NCI-H187 treated with DMSO at 0.1 percent for 48 hours (cell line): Measurements from ENCODE around the gene RAB8A.
"Not testable (repeated sequence)": the region's sequence is repeated elsewhere in the genome, so short reads cannot be mapped to it uniquely, and the experiment has no call there.

Source experiments
- DNase-seq: peaks from one replicate; lab custom pipeline; 2025; lab: John Stamatoyannopoulos, UW

Gene RAB8A

DNA sequence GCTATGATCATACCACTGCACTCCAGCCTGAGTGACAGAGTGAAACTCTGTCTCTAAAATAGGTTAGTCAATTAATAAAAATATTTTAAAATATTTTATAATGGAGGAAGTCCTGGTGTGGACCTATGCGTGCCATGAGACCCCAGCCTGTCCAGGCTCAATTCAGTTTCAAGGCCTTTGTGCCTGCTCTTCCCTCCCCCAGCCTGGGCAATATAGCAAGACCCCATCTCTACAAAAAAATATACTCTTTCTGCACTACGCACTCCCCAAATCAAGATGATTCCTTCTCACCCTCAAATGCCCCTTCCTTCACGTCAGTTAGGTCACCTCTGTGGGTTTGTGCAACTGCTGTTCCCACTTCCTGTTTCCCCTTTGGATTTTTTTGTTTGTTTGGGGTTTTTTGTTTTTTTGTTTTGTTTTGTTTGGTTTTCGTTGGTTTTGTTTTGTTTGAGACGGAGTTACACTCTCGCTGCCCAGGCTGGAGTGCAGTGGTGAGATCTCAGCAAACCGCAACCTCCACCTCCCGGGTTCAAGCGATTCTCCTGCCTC is 30.4 kb downstream of the RAB8A start:
- DNase-seq: no peak

DNA sequence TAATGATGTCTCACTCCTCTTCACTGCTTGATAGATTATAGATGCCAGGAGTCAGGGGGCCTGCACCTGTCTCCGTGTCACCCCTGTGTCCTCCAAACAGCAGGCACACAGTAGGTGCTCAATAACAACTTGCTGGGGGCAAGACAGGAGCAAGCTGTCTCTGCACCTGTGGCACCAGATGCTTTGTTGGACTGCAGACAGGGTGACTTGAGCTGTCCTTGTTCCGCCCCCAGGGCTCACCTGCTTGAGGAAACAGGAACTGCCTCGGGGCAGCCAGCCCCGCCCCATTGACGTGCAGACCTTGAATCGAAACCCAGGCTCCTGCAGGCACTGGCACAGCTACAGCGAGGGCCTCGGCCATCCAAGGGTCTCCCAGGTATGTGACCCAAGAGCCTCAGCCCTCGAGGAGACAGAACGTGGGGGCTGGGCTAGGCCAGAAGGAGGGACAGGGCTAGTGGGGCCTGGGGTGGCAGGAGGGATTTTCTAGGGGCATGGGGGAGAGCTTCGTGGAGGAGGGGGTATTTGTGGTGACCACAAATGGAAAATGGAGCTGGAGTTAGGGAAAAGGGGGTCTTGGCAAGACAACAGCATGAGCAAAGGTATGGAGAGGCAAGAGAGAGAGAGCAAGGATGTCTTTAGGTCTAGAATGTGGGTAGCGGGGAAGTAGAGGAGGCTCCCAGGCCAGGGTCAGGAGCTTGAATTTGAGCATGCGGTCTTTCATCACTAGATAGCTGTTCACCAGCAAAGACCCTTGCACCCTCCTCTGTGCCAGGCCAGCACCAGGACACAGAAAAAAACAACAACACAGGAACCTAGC is 31.9 kb downstream of the RAB8A start, which contains the start of gene HSH2D:
TSS of gene HSH2D (plus strand) at position 287 of the 817 bp plus-strand sequence. CDS start 5,066 bp downstream, outside the sequence.
- DNase-seq: no peak

DNA sequence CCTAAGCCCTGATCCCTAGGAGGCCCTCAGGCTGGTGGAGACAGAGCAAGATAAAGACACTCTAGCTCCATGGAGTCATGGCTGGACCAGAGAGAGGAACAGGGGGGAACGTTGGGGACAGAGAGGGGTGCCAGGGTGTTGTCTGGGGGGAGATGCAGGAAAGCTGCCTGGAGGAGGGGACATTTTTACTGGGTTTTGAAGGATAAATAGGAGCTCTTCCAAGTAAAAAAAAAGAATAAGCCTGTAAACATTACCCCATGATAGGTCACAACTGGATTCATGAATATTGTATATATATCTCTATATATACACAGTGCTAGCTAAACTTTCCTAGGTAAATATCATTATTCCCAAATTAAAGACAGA is 32.5 kb downstream of the RAB8A start:
- no peak for DNase-seq

DNA sequence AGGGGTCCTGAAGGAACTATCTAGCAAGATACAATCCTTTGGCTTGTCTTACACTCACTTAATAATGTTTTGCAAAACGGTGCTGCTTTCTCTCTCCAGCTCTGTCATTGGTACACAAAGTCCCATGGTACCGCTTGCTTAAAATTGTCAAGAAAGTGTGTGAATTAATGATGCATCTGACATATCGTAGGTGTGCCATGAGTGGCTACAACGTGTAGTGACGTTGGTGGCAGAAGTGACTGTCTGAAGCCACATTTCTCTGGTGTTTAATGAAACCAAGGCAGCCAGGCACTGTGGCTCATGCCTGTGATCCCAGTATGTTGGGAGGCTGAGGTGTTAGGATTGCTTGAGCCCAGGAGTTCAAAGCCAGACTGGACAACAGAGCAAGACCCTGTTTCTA is 34.4 kb downstream of the RAB8A start:
- DNase-seq: no peak

DNA sequence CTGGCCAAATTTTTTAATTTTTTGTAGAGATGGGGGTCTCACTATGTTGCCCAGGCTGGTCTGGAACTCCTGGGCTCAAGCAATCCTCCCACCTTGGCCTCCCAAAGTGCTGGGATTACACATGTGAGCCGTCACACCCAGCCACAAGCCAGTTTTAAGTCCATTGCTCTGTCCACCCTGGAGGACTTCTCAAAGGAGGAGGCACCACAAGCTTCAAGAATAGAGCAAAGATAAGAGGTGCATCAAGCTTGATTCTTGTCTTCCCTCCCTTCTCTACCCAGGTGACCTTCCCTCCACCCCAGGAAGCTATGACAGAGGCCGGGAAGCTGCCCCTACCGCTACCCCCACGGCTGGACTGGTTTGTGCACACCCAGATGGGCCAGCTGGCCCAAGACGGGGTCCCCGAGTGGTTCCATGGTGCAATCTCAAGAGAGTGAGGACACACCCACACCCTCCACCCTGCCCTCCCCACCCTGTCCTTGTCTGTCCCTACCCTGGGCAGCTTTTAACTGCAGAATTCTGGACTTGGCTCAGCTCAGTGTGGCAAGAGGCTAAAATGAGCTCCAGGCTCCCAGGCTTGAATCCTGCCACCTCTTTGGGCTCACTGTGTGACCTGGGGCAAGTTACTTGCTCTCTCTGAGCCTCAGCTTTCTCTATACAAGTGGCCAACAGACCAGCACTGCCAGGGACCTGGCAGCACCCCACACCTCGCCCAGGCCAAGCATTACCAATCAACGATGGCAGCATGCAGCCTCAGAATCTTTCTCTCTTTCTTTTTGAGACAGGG is 36.9 kb downstream of the RAB8A start:
- DNase-seq: no peak

DNA sequence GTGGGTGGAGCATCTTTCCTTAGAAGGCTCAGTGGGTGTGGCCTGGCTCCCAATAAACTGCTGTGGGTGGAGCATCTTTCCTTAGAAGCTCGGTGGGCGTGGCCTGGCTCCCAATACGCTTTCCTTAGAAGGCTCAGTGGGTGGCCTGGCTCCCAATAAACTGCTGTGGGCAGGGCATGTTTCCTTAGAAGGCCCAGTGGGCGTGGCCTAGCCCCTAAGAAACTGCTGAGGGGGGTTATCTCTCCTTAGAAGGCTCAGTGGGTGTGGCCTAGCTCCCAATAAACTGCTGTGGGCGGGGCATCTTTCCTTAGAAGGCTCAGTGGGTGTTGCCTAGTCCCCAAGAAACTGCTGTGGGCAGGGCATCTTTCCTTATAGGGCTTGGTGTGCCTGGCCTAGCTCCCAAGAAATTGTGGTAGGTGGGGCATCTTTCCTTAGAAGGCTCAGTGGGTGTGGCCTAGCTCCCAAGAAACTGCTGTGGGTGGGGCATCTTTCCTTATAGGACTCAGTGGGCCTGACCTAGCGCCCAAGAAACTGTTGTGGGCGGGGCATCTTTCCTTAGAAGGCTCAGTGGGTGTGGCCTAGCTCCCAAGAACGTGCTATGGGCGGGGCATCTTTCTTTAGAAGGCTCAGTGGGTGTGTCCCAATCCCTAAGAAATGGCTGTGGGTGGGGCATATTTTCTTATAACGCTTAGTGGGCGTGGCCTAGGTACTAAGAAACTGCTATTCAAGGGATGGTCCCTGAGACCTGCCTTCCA is 42.1 kb downstream of the RAB8A start:
- DNase-seq: no peak

DNA sequence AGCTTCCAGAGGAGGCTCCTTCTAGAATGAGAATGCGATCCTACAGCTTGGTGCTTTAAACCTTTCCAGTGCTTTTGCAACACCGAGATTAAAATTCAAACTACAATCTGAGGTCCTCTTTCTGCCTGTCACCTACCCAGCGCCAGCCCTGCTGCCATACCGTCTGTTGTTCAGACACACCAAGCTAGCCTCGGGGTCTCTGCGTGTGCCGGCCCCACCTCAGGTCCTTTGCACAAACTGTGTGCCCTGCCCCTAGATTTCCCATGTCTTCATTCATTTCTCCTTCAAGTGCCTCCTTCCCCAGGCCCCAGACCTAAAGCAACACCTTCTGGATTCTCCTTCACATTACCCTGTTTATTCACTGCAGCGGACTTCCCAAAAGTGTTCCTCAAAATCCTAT is 42.9 kb downstream of the RAB8A start:
- DNase-seq: no peak

DNA sequence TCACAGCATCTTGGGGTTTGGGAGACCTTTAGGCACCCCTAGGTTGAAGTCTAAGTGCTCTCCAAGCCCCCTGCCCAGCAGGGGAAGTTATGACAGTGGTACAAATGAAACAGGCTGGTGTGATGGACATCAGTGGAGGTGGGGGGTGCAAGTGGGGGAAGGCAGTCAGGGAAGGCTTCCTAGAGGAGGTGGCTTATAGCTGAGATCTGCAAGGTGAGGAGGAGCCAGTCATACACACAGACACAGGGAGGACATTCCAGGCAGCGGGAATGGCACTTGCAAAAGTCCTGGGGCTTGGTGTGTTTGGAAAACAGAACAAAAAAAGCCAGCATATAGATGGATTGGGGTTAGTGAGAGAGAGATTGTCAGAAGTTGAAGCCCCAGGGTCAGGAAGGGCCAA is 43.4 kb downstream of the RAB8A start:
- DNase-seq: no peak

DNA sequence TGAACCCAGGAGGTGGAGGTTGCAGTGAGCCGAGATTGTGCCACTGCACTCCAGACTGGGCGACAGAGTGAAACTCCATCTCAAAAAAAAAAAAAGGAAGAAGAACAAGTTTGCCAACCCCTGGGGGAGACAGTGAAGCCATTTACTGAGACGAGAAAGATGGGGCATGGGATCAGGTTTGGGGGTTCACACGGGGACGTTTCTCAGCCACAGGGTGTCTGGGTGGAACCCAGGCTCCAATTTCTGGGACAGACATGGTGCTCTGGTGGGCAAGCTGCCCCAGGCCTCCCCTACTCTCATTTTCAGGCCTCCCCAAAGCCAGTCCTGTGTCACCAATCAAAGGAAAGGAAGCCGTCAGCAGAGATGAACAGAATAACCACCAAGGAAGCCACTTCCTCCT is 45.2 kb downstream of the RAB8A start:
- no peak for DNase-seq

DNA sequence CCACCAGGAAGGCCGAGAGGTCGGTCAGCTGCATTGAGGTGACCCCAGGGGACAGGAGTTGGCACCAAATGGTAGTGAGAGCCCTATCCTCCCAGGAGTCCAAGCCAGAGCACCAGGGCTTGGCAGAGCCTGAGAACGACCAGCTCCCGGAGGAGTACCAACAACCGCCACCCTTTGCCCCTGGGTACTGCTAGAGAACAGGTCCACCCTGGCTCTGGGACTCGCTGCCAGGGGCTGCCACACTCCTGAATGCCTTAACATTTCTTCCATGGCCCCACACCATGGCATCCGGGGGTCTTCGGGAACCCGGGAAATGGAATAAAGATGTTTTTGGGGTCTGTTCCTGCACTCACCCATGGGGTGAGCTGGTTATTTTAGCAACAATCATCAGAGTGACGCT is 45.9 kb downstream of the RAB8A start:
- DNase-seq: no peak

DNA sequence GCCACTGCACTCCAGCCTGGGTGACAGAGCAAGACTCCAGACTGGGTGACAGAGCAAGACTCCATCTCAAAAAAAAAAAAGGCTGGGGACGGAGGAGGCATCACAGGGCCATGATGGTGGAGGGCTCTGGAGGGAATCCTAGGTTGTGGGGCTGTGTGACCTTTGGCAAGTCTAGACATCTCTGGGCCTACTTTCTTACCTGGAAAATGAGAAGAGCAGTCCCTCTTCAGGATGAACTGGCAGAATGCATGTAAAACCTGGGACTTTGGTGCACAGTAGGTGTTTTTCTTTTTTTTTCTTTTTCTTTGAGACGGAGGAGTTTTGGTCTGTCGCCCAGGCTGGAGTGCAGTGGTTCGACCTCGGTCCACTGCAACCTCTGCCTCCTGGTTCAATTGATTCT is 48.0 kb downstream of the RAB8A start:
- no peak for DNase-seq

DNA sequence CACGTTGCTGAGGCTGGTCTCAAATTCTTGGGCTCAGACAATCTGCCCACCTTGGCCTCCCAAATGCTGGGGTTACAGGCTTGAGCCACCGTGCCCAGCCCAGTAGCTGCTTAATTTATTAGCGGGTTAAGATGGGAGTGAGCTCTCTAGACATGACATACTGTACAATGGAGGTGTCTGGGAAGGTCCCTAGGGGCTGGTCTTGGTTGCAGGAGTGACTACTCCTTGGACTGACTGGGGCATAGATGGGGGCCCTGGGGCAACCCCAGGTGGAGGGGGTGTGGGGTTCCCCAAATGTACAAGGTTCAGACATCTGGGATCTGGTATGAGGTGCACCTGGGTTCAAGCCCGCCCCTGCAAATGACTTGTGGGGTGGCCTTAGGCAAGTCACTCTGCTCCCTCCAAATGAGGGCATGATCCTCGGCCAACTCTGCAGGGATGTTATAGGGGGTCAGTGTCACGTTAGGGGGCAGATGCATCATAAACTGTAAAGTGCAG is 48.8 kb downstream of the RAB8A start:
- DNase-seq: no peak

DNA sequence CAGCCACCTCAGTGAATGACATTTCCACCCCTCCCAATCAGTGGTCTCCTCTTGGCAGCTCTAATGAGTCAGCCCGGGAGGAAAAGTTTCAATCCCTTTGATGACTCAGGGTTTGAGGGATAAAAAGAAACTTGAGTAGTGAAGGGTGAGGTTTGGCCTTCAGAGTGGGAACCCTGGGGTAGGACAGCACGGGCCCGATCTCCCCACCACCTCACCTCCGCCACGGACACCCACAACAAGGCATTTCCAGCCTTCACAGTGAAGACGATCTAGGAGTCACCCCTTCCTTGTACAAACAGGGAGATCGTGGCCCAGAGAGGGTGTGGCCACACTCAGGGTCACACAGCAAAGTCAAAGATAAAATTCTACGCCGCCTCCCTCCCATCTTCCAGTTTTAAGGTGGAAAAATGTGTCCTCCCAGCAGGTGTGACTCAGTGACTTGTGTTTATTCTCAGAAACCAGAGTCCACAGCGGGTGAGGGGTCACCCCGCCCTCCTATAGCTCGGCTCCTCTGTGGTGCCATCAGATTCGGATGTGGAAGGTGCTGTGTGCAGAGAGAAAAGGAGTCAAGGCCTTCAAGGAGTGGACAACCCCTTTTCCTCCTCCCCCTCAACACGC is 49.4 kb downstream of the RAB8A start:
- no peak for DNase-seq

DNA sequence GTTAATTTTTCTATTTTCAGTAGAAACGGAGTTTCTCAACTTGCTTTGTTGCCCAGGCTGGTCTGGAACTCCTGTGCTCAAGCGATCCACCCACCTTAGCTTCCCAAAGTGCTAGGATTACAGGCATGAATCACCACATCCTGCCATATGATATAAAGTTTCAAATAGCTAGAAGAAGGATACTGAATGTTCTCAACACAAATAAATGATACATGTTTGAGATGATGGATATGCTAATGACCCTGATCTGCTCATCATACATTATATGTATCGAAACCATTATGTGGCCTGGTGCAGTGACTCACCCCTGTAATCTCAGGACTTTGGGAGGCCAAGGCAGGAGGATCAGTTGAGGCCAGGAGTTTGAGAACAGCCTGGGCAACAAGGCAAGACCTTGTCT is 50.2 kb downstream of the RAB8A start:
- DNase-seq: no peak

DNA sequence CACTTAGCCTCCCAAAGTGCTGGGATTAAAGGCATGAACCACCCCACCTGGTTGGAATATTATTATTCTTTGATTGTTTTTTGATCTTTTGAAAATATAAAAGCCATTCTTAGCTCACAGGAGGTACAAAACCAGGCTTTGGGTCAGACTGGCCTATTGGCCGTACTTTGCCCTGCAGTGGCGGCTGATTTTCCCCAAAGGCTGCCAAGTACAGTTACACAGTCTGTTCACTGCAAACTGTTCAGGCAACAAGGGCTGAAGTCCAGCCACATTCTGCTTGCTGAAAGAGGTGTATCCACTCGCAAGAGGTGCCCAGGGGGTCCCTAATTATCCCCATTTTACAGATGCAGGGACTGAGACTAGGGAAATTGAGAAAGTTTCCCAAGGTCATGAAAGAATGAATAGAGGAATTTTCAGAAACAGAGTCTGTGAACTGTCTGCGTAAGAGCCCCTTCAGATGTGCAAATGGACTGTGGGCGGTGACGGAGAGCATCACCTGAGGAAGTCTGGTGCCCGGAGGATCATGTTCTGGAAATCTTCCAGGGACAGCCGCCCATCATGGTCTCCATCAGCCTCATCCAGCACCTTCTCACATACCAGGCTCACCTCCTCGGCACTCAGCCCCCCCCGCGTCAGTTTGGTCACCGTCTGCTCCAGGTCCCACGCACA is 52.7 kb downstream of the RAB8A start:
- DNase-seq: no peak

DNA sequence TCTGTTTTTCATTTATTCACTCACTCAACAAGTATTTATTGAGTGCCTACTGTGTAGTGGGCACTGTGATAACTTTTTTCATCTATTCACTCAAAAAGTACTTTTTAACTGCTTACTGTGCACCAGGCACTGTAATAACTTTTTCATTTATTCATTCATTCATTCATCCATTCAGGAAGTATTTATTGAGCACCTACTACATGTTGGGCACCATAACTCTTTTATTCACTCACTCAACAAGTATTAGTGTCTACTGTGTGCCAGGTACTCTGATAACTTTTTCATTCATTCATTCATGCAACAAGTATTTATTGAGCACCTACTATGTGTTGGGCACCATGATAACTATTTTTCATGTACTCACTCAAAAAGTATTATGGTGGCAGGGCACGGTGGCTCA is 54.7 kb downstream of the RAB8A start:
- no peak for DNase-seq

DNA sequence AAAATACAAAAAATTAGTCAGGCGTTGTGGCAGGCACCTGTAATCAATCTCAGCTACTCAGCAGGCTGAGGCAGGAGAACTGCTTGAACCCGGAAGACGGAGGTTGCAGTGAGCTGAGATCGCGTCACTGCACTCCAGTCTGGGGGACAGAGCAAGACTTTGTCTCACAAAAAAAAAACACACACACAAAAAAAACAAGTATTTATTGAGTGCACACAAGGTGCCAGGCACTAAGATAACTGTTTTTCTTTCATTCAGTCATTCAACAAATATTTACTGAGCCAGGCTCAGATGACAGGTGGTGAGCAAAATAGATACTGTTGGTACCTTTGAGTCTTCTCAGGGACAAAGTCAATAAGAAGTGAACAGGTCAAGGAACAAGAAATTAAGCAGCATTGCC is 55.4 kb downstream of the RAB8A start:
- DNase-seq: no peak

DNA sequence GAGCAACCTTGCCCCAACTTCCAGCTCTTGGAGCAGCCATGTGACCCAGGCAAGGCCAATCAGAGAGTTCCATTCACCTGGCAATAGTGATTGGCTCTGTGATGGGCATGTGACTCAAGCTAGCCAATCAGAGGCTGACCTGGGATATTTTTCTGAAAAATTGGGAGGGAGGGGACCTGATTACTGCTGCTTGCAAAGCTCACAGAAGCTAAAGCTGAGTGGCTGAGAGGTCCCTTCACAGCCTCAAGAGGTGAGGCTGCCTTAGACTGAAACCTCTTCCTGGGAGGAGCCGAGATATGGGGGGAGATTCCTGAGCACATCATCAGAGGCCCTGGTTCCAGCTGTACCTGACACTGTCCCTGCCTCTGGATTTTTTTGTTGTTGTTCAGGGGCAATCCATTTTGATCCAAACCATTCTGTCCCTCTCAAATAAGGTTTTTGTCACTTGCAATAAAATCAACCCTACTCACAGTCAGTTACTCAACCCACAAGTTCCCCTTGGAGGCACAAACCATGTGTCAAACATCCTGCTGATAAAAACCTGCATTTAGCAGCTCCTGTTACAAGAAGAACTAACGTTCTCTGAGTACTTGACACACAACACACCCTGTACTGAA is 56.9 kb downstream of the RAB8A start:
- no peak for DNase-seq

DNA sequence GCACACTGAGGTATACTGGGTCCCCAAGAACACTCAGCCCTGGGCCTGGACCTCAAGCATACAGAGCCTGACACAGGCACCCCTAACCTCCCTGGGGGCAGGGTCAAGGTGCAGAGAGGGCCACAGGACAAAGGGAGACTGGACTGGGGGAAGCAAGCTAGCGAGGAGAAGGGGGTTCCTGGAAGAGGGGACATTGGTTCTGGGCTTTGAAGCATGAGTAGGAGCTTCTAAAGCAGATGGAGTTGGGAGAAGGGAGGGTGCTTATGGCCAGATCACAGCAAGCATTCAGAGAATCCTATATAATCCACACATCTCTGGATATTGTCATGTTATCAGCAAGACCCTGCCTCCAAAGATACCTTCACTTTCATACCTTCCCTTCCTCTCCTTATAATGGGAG is 58.4 kb downstream of the RAB8A start:
- DNase-seq: no peak

DNA sequence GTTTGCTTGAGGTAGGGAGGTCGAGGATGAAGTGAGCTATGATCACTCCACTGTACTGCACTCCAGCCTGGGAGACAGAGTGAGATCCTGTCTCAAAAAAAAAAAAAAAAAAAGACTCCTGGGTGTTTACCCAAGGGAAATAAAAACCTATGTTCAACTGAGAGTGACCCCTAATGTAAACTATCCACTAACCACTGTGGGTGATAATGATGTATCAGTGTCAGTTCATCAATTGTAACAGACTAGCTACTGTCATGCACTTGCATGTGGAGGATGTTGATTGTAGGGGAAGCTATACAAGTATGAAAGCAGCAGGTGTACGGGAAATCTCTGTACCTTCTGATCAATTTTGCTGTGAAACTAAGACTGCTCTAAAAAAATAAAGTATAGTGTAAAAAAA is 64.3 kb downstream of the RAB8A start:
- no peak for DNase-seq

DNA sequence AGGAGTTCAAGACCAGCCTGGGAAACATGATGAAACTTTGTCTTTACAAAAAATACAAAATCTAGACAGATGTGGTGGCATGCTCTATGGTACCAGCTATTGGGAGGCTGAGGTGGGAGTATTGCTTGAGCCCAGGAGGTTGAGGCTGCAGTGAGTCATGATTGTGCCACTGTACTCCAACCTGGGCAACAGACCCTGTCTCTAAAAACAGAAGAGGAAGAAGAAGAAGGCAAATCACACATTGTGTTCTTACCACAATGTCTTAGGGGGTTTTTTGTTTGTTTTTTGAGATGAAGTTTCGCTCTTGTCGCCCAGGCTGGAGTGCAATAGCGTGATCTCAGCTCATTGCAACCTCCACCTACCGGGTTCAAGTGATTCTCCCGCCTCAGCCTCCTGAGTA is 67.2 kb downstream of the RAB8A start:
- not testable (repeated sequence) for DNase-seq
